COR-L47 (cell line): ENCODE results near the gene FKBP5.
"Not testable (repeated sequence)": the region's sequence is repeated elsewhere in the genome, so short reads cannot be mapped to it uniquely, and the experiment has no call there.

Experiments
- DNase-seq: peaks from one replicate; lab custom pipeline; 2025; lab: John Stamatoyannopoulos, UW

FKBP5 gene

DNA sequence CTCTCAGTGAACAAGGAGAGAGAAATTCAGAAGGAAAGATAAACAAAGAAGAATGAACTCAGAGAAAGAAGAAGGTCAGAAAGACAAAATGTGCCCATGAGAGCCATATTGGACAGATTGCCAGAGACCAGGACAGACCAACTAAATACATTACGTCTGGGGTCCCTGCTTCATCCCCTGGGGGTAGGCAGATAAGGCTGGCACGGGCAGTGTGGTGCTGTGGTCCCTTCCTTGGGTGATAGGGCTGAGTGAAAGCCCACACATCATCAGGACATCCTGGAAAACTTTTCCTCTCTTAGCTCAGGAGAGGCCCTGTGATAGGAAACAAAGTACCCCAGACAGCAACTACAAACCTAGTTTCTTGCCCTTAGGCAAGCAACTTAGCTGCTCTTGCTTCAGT is 34.9 kb upstream of the FKBP5 start:
- no peak for DNase-seq

DNA sequence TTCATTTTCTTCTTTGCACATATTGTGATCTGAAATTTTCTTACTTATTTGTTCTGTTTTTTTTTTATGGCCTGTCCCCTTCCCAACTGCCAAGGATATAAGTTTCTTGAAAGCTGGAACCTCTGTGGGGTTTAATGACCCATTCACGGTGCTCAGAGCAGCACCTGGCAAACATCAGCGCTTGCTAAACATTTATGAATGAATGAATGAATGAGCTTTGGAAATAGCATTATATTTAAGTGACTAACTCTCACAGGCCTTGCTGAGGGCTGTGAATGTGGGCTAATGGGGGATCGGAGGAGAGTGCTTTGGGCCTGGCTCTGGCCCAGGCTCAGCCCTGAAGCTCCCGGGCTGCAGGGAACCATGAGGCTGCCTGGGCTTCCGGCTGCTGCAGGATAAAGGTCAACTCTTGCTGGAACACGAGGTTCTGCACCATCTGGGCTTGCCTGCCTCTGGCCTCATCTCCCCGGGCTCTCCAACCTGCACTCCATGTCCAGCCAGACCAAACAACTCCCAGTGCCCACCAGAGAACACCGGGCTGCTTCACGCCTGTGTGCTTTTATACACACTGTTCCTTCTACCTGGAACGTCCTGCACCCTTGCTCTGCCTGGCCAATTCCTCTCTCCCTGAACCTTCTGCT is 33.5 kb upstream of the FKBP5 start:
- DNase-seq: no peak

DNA sequence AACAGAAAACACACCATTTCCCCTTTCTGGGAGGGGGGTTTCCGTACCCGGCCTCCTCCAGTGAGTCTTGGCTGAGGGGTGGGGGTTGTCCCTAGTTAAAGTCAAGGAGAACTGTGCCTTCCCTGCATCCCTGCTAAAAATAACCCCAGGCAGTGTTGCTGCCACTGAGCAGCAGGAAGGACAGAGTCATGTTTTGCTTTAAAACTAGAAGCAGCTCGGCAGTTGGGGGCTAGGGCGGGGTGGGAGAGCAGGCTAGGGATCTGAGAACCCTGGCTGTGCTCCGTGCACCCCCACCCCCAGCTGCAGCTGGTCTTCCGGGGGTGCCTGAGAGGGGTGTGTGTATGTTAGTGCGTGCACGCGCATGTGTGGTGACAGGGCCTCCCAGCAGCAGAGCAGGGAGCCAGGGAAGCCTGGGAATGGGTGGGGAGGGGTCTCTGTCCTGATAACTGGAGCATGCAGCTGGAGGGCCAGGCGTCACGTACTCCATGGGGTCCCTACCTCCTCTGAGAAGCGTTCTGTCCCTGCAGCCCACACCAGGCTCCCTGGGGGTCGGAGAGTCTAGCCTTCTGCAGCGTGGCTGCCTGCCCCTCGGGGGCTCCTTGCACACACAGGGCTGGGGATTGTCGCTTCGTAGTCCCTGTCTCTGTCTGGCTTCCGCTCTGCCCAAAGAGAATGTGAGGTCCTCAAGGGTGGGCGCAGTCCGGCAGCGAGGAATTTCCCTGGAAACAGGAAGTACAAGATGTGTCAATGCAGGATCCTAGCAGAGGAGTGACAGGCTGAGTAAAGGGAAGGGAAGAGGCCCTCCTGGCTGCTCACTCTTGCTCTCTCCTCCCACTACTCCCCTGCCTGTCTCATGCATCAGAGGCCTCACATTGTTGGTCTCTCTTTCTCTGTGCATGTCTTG is 31.4 kb upstream of the FKBP5 start:
- DNase-seq: no peak

DNA sequence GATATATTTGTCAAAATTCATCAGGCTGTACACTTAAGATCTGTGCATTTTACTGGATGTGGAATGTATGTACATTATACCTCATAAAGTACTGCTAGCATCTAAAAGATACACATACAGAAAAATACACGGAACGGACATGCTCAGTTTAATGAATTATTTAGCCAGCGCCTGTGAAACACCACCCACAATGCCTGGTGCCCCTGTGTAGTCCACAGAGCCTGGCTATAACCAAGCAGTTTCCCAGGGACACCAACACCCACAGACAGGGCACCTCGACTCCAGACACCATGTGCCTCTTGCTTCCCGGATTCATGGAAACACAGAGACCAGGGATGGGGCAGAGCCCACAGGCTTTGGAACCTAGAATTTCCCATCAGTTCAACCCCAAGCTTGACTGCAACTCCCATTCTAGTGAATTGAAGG is 30.7 kb upstream of the FKBP5 start:
- no peak for DNase-seq

DNA sequence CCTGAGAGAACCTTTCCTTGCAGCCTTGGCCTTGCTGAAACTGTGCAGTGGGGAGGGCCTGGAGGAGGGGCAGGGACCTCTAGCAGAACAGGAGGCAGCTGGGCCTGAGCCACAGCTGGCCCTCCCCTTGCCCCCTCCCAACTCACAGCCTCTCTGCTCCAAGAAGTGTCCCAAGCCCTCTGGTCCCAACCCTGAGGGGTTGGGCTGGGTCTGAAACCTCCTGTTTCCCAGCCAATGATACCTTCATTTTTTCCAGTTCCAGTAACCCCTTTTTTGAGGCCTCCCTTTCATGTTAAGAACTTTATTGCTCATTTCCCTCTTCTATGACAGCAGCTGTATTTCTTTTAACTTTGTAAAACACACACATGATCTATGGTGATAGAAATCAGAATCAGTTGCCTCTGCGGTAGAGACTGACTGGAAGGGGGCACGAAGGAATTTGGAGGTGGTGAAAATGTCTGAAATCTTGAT is 30.2 kb upstream of the FKBP5 start:
- no peak for DNase-seq

DNA sequence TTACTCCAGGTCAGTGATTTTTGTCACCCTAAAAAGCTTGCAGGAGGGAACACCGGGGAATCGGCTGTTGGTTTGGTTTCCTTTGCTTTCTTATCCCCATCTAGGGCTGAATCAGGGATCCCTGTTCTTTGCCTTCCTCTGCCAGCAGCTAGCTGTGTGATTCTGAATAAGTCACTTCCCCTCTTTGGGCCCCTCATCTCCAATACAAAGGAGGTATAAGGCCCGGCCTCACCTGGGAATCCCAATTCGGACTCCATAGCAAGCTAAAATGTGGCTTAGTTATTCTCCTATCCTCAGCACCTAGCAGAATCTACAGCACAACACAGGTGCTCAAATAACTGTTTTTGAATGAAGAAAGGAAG is 29.6 kb upstream of the FKBP5 start:
- DNase-seq: no peak

DNA sequence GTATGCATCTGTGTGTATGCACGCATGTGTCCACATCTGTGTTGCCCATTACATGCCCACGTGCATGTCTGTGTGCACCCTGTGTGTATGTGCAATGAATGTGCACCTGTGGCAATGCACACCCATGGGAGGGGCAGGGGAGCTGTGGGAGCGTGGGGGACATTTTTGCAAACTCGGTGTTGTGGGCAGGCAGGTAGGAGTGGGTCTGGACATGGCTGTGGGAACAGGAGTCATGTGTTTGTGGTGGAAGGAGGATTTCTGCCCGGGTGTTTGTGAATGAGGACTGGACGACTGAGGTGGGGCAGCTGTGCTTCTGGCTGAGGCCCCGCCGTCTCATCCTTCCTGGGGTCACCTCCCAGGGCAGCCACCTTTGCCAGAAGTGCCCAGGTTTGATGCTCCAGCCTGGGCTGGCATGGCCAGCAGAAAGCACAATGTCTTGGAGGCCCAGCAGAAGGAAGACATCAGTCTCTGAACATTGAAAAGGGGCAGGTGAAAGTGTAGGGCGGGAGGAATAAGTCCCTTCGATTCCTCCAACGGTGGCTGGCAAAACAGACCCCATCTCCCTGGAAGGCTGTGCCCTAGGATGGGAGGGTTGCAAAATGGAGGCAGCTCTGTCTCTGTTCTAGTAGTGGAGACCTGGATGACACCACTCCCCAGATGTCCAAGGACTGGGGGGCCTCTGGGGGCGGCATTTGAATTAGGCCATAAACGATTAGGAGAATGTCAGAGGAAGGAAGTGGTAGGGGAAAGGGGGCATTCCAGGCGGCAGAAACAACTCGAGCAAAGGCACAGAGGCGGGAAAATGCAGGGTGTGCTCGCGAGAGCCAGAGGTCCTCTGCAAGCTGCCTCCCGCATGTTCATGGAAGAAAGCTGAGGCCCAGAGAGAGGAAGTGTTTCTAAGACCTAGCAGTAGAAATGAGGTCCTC is 29.0 kb upstream of the FKBP5 start:
- no peak for DNase-seq

DNA sequence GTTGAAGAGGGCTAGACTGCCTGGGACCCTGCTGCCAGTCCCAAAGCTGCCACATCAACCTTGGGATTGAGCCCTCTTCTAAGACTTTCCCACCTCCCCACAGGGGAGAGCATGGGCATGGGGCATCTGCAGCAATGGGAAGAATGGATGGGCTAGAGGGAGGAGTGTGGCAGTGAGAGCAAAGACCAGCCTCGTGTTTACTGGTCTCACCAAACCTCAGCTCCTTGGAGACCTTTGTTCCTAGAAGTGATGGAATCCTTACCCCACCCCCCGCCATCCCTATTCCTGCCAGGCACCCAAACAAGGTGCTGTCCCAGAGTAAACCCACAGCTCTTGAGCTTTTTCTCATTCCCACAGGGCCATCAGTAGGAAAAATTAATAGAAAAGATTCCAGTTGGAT is 28.1 kb upstream of the FKBP5 start:
- no peak for DNase-seq

DNA sequence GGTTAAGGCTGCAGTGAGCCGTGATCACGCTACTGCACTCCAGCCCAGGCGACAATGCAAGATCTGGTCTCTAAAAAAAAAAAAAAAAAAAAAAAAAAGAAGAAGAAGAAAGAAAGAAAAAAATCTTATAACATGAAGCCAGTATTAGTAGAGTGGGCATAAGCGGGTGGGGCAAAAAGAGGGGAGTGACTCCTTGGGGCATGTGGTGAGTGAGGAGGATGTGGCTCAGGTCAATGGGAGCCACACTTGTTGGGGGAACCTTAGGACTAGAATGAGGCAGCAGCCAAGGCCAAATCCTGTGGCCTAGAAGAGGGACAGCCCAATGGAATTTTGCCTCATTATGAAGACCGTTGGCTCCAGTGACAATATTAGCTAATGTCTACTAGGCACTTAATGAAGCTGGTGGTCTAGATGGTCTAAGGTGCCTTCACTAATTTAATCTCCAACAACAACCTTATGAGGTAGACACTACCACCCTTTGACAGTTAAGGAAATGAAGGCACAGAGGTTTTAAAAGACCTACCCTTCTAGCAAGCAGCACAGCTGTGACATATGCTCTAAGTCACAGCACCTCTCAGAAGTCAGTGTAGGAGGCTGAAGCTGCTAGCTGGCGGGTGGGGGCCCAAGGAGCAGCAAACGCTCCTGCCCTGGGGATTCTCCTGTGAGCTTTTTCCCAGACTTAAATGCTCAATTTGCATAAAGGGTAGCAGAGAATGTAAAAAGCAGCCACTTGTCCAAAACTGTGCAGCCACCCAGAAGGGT is 24.5 kb upstream of the FKBP5 start:
- no peak for DNase-seq

DNA sequence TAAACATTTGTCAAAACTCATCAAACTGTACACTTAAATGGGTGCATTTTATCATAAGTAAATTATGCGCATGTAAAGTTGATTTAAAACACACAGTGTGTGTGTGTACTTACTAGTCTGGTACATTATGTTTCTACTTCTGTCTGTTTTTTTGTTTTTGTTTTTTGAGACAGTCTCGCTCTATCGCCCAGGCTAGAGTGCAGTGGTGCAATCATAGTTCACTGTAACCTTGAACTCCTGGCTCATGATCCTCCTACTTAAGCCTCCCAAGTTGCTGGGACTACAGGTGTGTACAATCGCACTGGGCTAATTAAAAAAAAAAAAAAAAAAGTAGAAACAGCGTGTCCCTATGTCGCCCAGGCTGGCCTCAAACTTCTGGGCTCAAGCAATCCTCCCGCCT is 23.0 kb upstream of the FKBP5 start:
- DNase-seq: no peak

DNA sequence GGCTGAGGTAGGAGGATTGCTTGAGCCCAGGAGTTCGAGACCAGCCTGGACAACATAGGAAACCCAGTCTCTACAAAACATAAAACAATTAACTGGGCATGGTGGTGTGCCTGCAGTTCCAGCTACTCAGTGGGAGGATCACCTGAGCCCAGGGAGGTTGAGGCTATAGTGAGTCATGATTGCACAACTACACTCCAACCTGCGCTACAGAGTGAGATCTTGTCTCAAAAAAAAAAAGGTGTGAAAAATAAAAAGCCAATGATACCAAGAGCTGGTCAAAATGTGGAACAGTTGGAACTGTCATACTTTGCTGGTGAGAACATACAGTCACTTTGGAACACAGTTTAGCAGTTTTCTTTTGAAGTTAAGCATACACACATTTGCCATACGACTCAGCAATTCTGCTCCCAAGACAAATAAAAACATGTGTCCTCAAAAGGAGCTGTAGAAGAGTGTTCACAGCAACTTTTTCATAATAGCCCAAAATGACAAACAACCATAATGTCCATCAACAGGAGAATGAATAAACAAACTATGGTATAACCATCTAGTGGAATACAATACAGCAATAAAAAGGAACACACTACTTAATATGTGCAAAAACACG is 21.6 kb upstream of the FKBP5 start:
- no peak for DNase-seq

DNA sequence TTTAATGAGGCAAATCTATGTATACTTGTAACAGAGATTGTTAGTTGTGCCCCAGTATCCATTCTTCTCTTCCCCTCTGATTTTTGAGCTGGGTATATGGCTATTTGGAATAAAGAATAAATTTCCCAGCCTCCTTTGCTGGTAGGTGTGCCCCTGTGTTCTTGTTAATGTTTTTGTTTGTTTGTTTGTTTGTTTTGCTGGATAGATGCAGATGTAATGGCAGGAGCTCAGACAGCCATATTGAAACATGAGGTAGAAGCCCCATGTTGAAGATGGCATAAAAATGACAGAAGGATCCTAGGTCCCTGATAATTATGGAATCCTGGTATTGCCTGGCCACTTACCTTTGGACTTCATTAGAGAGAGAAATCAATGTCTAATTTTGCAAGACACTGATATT is 19.9 kb upstream of the FKBP5 start:
- no peak for DNase-seq

DNA sequence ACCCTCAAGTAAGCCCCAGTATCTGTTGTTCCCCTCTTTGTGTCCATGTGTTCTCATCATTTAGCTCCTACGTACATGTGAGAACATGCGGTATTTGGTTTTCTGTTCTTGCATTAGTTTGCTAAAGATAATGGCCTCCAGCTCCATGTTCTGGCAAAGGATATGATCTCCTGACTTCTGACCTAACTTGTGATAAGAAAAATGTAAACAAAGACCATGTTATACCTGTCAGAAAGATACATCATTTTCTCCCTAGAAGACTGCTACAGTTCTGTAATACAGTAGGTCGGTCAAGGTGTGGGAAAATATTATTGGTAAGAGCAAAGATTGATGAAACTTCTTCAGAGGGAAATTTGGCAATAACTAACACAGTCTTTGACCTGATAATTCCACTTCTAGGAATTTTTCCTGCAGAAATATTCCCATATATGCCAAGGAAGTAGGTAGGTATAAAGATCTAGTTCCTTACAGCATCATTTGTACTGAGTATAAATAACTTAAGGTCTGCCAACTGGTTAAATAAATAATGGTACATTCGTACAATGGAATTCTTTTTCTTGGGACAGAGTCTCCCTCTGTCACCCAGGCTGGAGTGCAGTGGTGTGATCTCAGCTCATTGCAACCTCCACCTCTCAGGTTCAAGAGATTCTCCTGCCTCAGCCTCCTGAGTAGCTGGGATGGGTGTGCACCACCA is 19.1 kb upstream of the FKBP5 start:
- DNase-seq: no peak

DNA sequence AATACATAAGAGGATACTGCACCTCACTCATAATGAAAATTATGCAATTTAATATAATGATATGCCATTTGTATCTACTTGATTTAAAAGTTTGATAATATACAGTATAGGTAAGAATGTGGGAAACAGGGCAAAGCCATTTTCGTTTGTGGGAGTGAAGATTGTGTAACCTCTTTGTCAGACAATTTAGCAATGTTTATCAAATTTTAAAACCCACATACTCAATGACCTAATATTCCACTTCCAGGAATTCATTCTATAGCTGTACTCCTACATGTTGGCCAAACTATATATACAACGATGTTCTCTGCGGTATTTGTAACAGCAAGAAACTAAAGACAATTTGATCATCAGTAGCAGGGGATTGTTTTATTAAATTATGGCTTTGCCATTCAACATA is 17.8 kb upstream of the FKBP5 start:
- no peak for DNase-seq

DNA sequence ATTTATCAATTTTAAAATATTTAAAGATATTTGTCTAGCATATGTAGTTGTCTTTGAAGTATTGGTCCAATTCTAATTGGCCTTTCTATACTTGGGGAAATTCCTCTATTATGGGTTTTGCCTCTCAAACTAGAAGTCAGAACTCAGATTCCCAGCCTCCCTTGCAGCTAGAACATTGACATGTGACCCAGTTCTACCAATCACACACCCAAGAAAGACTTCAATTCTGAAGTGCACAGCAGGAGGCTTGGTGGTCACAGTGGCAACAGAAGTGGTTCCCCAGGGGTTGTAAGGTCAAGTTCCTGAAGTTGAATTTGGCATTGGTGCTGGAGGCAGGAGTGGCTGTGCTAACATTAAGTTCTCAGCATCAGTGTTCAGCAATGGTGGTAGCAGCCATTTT is 14.8 kb upstream of the FKBP5 start:
- DNase-seq: no peak

DNA sequence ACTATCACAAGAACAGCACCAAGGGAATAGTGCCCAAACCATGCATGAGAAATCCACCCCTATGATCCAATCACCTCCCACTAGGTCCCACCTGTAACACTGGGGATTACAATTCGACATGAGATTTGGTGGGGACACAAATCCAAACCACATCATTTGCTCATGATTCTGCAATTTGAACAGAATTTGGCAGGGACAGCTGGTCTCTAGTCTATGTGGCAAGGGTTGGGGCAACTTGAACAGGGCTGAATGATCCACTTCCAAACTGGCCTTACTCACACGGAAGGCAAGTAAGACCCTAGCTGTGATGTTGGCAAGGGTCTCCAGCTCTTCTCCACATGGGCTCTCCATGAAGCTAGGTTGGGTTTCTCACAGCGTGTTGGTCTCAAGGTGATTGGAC is 10.1 kb upstream of the FKBP5 start:
- DNase-seq: no peak

DNA sequence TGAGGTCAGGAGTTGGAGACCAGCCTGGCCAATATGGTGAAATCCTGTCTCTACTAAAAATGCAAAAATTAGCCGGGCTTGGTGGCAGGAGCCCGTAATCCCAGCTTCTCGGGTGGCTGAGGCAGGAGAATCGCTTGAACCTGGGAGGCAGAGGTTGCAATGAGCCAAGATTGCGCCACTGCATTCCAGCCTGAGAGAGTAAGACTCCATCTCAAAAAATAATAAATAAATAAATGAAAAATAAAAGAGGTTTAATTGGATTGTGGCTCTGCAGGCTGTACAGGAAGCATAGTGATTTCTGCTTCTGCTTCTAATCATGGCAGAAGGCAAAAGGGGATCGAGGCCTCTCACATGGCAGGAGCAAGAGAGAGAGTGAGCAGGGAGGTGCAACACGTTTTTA is 9.7 kb upstream of the FKBP5 start:
- DNase-seq: not testable (repeated sequence)

DNA sequence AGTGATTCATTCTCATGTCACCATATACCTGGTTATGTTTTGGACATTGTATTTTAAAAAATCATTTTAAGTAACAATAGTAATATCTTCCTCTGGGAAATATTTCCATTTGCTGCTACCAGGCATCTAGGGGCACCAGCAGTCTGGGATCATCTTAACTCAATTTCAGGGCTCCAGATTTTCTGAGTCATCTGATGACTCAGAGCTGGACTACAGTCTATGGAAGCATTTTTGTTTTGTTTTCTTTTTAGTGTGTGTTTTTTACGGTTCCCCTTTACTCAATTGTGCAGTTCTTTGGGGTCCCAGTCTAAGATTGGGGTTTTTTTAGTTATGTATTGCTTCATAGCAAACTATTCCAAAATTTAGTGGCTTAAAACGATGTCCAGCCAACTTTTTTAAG is 5.7 kb upstream of the FKBP5 start:
- DNase-seq: no peak

DNA sequence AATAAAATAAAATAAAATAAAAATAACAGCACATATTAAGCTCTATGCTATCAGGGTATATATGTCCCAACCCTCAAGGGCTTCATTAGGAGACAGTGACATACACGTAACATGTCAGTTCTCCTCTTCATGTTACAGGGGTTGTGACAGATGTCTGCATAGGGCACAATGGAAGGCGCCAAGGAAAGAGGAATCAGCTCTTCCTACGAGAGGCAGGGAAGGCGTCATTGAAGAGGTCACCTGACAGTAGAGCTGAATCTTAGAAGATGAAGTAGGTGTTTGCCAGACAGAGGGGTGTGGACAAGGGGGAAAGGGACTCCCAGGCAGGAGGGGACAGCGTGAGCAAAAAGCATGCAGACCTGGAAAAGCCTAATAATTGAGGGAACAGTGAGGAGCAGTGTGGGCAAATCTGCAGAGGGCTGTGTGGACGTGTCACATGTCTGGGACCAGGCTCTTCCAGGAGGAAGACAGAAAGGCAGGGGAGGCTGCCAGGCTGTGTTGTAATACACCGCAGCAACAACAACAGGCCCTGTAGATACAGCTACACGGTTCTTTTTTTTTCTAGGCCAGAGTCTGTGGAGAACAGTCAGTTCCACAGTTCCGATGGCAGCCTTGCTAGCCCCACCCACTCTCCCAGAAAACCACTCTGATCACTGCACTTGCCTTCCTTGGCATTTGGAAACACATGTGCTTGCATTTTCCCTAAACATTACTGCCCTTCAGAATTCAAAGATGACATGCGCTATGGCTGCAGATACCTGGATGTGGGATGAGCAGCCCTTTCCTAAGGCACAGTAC is 2.5 kb upstream of the FKBP5 start:
- no peak for DNase-seq

DNA sequence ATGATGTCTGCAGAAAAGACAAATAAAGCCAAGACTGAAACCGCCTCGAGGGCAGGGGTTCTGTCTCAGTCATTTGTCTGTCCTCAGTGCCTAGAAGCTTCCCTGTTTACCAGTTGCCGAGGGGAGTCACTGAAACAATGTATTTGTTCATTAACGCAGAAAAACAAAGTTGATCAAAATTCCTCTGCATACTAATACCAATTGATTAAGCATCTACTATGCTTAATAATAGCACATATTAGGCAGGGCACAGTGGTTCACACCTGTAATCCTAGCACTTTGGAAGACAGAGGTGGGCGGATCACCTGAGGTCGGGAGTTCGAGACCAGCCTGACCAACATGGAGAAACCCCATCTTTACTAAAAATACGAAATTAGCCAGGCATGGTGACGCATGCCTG is 1.8 kb upstream of the FKBP5 start:
- no peak for DNase-seq
